Gastroesophageal sphincter (tissue), 4 donors: Measurements from ENCODE around the gene SFTA2. TPM values are rescaled to one million over a fixed set of nuclear protein-coding genes. Genes with fewer than 3 reads are reported as not detected.

Experiments
- ATAC-seq: fragments of 150-250 bp; one replicate; pipeline ENCODE4 v1.9.1; 2016; ENCODE audit warnings: mild to moderate bottlenecking, moderate library complexity
- H3K27ac ChIP-seq, 4 donors: fragments of 200-600 bp; sonication (generic) in 3 of 4; 1 replicate in 3 of 4; 2 replicates in 1 of 4; pipeline ENCODE4 v1.5.1; 2016 to 2019
- H3K27me3 ChIP-seq: fragments of 200-600 bp; sonication (generic); one replicate; pipeline ENCODE4 v1.5.1; 2019
- H3K36me3 ChIP-seq, 2 donors: fragments of 200-600 bp; sonication (generic); one replicate each; pipeline ENCODE4 v1.5.1; 2019; ENCODE audit warnings: control low read depth in 1 of 2
- H3K4me1 ChIP-seq, 3 donors: fragments of 200-600 bp; sonication (generic); 1 replicate in 2 of 3; 2 replicates in 1 of 3; pipeline ENCODE4 v1.5.1; 2016 to 2019; ENCODE audit warnings: control low read depth in 2 of 3
- H3K4me3 ChIP-seq, 2 donors: fragments of 200-600 bp; sonication (generic); one replicate each; pipeline ENCODE4 v1.5.1; 2019; ENCODE audit warnings: mild to moderate bottlenecking in 1 of 2, moderate library complexity in 1 of 2
- H3K9me3 ChIP-seq, 3 donors: fragments of 200-600 bp; sonication (generic); one replicate each; pipeline ENCODE4 v1.5.1; 2017 to 2019; ENCODE audit warnings: control low read depth in 2 of 3
- CTCF ChIP-seq, 4 experiments: fragments of 200-600 bp in 2 of 4; fragments of 450-650 bp in 2 of 4; sonication (generic) in 1 of 4; IDR thresholded peaks; one replicate each; pipeline ENCODE4 v1.5.1; 2017 to 2019; ENCODE audit warnings: antibody characterized with exemption in 4 of 4, mild to moderate bottlenecking in 2 of 4, moderate library complexity in 2 of 4
- EP300 ChIP-seq: sonication (generic); formaldehyde crosslinking; IDR thresholded peaks from one replicate; pipeline ENCODE4 v1.6.1; 2017; ENCODE audit warnings: antibody characterized with exemption, mild to moderate bottlenecking
- POLR2A ChIP-seq, 2 donors: fragments of 450-650 bp; IDR thresholded peaks; one replicate each; pipeline ENCODE4 v1.6.1; 2017; ENCODE audit warnings: antibody characterized with exemption in 2 of 2, mild to moderate bottlenecking in 2 of 2, moderate library complexity in 1 of 2
- POLR2AphosphoS5 ChIP-seq: sonication (generic); formaldehyde crosslinking; IDR thresholded peaks from one replicate; pipeline ENCODE4 v1.6.1; 2017; ENCODE audit warnings: antibody characterized with exemption
- WGBS, 2 donors: methylation state at CpG; one replicate each; pipeline ENCODE4 v1.1.5; 2018; ENCODE audit warnings: low coverage in 1 of 2; 5-methylcytosine and 5-hydroxymethylcytosine counted together
- total RNA-seq, 4 donors: library from RNA; depleted of rRNA; stranded (reverse); fragments of >200 nt; gene quantifications; one replicate each; pipeline ENCODE4 v1.1.0, GENCODE V29; 2016

Gene SFTA2
- total RNA-seq, 4 donors from 2014 or later: not detected

DNA sequence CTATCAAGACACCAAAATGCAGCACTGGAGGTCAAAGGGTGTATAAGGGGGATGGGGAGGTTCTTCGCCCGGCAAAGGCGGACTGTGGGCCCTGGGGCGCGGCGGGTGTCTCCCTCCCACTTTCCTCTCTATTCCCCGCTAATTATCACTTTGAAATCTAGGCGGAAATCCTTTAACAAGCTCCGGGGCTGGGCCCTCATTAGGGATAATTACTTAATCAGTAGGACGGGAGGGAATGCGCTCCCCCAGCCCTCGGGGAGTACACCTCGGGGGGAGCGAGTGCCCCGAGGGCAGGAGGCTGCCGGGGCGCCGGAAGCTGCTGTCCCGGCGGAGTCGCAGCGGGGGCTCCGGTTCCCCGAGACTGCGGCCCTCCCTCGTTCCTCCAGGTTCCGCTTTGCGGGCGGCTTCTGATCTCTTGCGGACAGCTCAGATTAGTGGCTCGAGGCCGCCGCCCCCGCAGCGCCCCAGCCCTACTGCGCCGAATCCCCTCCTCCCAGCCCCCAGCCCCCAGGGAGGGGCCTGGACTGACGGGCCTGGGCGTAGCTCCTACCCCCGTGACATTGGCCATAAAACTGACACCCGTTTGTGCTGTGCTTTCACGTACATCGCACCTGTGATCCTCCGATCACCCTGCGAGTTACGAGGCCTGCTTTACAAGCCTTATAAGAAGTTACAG, 23.5 kb upstream of the SFTA2 start:
- peaks cover 53% of the 10 kb centered on the region for H3K27me3 ChIP-seq
- peak overlapping the region in 2 of 4 donors; percentile 27 to 63 for H3K27ac ChIP-seq
- no peaks in the 10 kb centered on the region for H3K36me3 ChIP-seq
- no peak for TF ChIP-seq EP300
- no peak for TF ChIP-seq POLR2A (IDR thresholded peaks at IDR 0.05)
- no peak for TF ChIP-seq CTCF (IDR thresholded peaks at IDR 0.05)
- no peak for TF ChIP-seq POLR2AphosphoS5
- WGBS, 2 donors: 13 to 32% methylated on average over 9 to 19 of the region's 46 CpGs
- H3K4me1 ChIP-seq: peaks cover 0 to 15% (median 0%) of the 10 kb centered on the region in 3 donors
- no peaks in the 10 kb centered on the region for H3K9me3 ChIP-seq
- H3K4me3 ChIP-seq: peak overlapping the region; percentile 10 to 54
- peak; percentile 63 for ATAC-seq

DNA sequence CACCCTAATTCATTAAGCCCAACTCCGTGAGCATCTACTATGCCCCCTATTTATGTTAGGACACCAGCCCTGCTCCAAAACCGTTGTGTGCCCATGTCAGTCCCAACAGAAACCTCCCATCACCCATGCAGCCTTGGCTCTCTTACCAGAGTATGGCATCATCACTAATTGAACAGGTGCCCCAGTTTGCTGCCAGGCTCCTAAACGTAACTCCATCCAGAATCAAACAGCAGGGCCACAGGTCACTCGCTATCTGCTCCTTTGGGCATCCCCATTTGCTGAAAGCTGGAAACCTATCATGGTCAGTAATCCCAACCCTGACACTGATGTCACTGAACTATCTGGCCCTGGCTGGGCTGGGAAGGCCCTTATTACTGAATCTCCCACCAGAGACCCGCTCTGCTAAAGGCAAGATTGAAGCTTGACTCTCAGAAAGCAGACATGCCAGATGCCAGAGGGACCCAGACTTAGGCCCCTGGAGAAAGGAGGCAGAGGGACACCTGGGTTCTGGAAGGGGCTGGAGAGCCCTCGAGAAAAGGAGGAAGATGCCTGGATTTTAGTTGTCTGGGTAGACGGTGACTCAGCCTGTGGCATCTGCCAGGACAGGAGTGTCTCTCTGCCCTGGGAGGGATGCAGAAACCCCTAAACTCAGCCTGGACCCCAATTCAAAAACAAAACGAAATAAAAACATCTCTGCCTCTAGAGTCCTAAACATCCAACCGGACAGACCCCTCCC, 22.8 kb upstream of the SFTA2 start:
- 33 to 73% methylated on average over 3 to 5 of the region's 9 CpGs for WGBS, 2 donors
- Histone ChIP-seq H3K4me3 (peak overlapping the region in 1 of 2 donors; percentile 54), H3K27me3 (peaks cover 59% of the 10 kb centered on the region), H3K27ac (peak overlapping the region in 2 of 4 donors; percentile 27 to 63), H3K4me1 (peaks cover 0 to 15% (median 0%) of the 10 kb centered on the region in 3 donors), H3K36me3 (no peaks in the 10 kb centered on the region), H3K9me3 (no peaks in the 10 kb centered on the region)
- no peak for ATAC-seq
- TF ChIP-seq POLR2AphosphoS5: no peak

DNA sequence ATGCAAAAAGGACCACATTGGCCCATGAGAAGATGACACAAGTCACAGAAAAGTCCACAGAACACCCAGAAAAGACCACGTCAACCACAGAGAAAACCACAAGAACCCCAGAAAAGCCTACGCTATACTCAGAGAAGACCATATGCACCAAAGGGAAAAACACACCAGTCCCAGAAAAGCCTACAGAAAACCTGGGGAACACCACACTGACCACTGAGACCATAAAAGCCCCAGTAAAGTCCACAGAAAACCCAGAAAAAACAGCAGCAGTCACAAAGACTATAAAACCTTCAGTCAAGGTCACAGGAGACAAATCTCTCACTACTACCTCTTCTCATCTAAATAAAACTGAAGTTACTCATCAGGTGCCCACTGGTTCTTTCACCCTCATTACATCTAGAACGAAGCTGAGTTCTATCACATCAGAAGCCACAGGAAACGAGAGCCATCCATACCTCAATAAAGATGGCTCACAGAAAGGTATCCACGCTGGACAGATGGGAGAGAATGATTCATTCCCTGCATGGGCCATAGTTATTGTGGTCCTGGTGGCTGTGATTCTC, 20.0 kb upstream of the SFTA2 start:
- Histone ChIP-seq H3K4me3 (no peak overlapping the region), H3K4me1 (peaks cover 0 to 15% (median 0%) of the 10 kb centered on the region in 3 donors), H3K27ac (no peak overlapping the region), H3K36me3 (no peaks in the 10 kb centered on the region), H3K9me3 (no peaks in the 10 kb centered on the region), H3K27me3 (peaks cover 57% of the 10 kb centered on the region)
- ATAC-seq: no peak
- WGBS, 2 donors: 70 to 94% methylated on average over 4 to 5 of the region's 5 CpGs
- TF ChIP-seq POLR2A (IDR thresholded peaks at IDR 0.05) (no peak), POLR2AphosphoS5 (no peak), EP300 (no peak)

GRCh38 chr6:30948811-30949210, 16.8 kb upstream of the SFTA2 start:
- no peak for ATAC-seq
- no peak for TF ChIP-seq EP300
- no peak for TF ChIP-seq CTCF (IDR thresholded peaks at IDR 0.05)
- TF ChIP-seq POLR2A (IDR thresholded peaks at IDR 0.05): no peak
- no peak for TF ChIP-seq POLR2AphosphoS5
- Histone ChIP-seq H3K36me3 (no peaks in the 10 kb centered on the region), H3K4me1 (no peaks in the 10 kb centered on the region), H3K9me3 (no peaks in the 10 kb centered on the region), H3K27ac (no peak overlapping the region), H3K4me3 (no peak overlapping the region), H3K27me3 (peaks cover 42% of the 10 kb centered on the region)
- 95 to 100% methylated on average over 2 to 6 of the region's 6 CpGs for WGBS, 2 donors

DNA sequence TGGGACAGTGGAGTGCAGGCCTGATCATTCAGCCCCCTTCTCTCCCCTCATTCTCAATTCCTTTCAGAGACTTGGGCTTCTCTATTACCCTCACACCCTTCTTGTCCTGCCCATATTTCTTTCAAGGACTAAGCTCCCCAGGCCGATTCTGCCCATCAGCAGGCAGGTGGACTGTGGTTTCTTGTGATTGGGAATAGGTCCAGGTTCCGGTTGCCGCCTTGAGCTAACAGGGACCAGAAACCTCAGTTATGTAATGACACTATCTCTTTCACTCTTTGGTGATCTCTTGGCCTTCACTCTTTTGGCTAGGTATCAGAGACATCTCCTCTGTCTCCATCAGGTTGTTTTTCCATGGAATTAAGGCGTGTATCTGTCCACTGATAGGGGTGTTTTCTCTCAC, 15.3 kb upstream of the SFTA2 start:
- H3K27me3 ChIP-seq: peaks cover 51% of the 10 kb centered on the region
- no peak overlapping the region for H3K27ac ChIP-seq
- TF ChIP-seq CTCF (IDR thresholded peaks at IDR 0.05) (no peak), POLR2AphosphoS5 (no peak), POLR2A (IDR thresholded peaks at IDR 0.05) (no peak), EP300 (no peak)
- H3K9me3 ChIP-seq: no peaks in the 10 kb centered on the region
- 86 to 100% methylated on average over 4 of the region's 4 CpGs for WGBS, 2 donors
- H3K4me1 ChIP-seq: peaks cover 0 to 10% (median 5%) of the 10 kb centered on the region in 3 donors
- no peak overlapping the region for H3K4me3 ChIP-seq
- H3K36me3 ChIP-seq: no peaks in the 10 kb centered on the region
- no peak for ATAC-seq
